ENCODE measurements around the gene IFT80.

IFT80 gene

DNA sequence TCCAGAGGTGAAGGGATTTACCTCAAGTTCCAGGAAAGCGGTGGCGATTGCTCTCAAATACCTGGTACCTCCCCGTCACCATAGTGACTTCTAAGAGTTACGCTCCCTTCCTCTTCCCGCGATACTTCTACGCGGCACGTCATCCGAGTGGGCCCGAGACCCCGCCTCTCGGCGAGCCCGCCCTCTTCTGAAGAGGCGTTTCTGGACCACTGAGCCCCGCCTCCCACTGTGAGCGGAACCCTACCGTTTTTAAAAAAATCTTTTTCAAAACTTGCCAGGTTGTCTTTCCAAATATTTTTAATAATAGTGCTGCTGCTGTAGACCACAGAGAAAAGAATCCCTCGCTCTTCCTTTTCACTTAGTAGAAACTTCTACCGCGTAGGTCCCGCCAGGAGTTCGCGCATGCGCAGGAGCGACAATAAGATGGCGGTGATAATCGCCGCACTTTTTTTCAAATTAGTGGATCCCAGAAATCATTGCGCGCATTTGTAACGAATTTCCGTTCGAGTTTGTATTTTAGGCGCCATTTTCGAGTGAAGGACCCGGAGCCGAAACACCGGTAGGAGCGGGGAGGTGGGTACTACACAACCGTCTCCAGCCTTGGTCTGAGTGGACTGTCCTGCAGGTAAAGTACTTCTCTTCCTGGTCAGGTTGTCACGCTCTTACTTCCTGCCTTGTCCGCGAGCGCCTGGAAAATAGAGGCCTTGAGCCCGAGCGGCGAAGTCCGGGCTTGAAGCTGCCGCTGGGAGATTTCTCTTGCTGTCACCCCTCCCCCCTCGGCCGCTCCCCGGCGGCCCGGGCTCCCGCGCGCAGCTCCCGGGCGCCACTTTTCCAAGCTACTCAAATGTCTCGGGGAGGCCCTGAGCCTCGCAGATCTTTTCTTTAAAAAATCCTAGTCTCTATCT lies at the start of gene IFT80, which contains the start of gene SMC4:
Gene IFT80, minus strand, starts transcription at position 101 of the 905 bp plus-strand sequence. CDS start 14,625 bp downstream, outside the sequence.
Gene SMC4, plus strand, starts transcription at position 526 of the 905 bp plus-strand sequence. CDS start 1,177 bp downstream, outside the sequence.
- TF ChIP-seq CEBPB (IDR thresholded peaks at IDR 0.05) (no peak), CREB1 (IDR thresholded peaks at IDR 0.05; ENCODE audit: low read depth) (peak; percentile 69; the same call in 1 of the 2 replicates), YY1 (IDR thresholded peaks at IDR 0.05; ENCODE audit: low read depth) (peak; percentile 88), MAX (IDR thresholded peaks at IDR 0.05) (peak; percentile 63), TAF1 (IDR thresholded peaks at IDR 0.05; ENCODE audit: low read depth) (peak; percentile 67), USF1 (IDR thresholded peaks at IDR 0.05) (no peak), REST (IDR thresholded peaks at IDR 0.05; ENCODE audit: low read depth) (no peak), NFIC (IDR thresholded peaks at IDR 0.05) (no peak; the same call in 1 of the 2 replicates), EP300 (IDR thresholded peaks at IDR 0.05; ENCODE audit: borderline replicate concordance) (no peak), TCF12 (IDR thresholded peaks at IDR 0.05; ENCODE audit: low read depth) (0 out of 2 replicates have a peak, but pooled peaks have one; percentile 39), ZBTB7A (IDR thresholded peaks at IDR 0.05; ENCODE audit: low read depth) (no peak), RAD21 (IDR thresholded peaks at IDR 0.05; ENCODE audit: low read depth) (no peak), FOXM1 (IDR thresholded peaks at IDR 0.05; ENCODE audit: borderline replicate concordance, low read depth) (peak; percentile 95)

- no peak for TF ChIP-seq TEAD4 (IDR thresholded peaks at IDR 0.05)
- TF ChIP-seq TAF1 (IDR thresholded peaks at IDR 0.05; ENCODE audit: low read depth), result no peak
- TF ChIP-seq RAD21 (IDR thresholded peaks at IDR 0.05; ENCODE audit: low read depth), result no peak
- no peak for TF ChIP-seq USF1 (IDR thresholded peaks at IDR 0.05)
These were observed 48.5 kb upstream of the IFT80 start for GRCh38 chr3:160447544-160447943.

GRCh38 chr3:160446522-160447056 lies 47.6 kb upstream of the IFT80 start:
- TF ChIP-seq MAX (IDR thresholded peaks at IDR 0.05) (no peak), ZBTB7A (IDR thresholded peaks at IDR 0.05; ENCODE audit: low read depth) (no peak), RAD21 (IDR thresholded peaks at IDR 0.05; ENCODE audit: low read depth) (no peak), EGR1 (IDR thresholded peaks at IDR 0.05) (no peak), TEAD4 (IDR thresholded peaks at IDR 0.05) (no peak), USF1 (IDR thresholded peaks at IDR 0.05) (no peak), REST (IDR thresholded peaks at IDR 0.05; ENCODE audit: low read depth) (no peak), EP300 (IDR thresholded peaks at IDR 0.05; ENCODE audit: borderline replicate concordance) (no peak), NFIC (IDR thresholded peaks at IDR 0.05) (no peak), YY1 (IDR thresholded peaks at IDR 0.05; ENCODE audit: low read depth) (no peak), CREB1 (IDR thresholded peaks at IDR 0.05; ENCODE audit: low read depth) (no peak), CEBPB (IDR thresholded peaks at IDR 0.05) (no peak), FOXM1 (IDR thresholded peaks at IDR 0.05; ENCODE audit: borderline replicate concordance, low read depth) (no peak), TAF1 (IDR thresholded peaks at IDR 0.05; ENCODE audit: low read depth) (no peak)

DNA sequence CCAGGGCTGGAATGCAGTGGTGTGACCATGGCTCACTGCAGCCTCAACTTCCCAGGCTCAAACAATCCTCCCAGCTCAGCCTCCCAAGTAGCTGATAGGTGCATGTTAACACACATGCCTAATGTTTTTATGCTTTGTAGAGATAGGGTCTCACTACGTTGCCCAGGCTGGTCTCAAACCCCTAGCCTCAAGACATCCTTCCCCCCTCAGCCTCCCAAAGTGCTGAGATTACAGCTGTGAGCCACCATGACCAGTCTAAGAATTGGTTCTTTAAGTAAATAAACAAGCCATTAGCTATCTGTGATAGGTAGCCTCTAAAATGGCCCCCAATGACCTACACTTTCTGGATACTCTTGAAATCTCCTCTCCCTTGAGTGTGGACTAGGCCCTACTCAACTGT lies 46.8 kb upstream of the IFT80 start:
- no peak for TF ChIP-seq ZBTB7A (IDR thresholded peaks at IDR 0.05; ENCODE audit: low read depth)
- TF ChIP-seq FOXM1 (IDR thresholded peaks at IDR 0.05; ENCODE audit: borderline replicate concordance, low read depth), result no peak
- TF ChIP-seq TAF1 (IDR thresholded peaks at IDR 0.05; ENCODE audit: low read depth), result no peak
- no peak for TF ChIP-seq CREB1 (IDR thresholded peaks at IDR 0.05; ENCODE audit: low read depth)

GRCh38 chr3:160444411-160444810 lies 45.4 kb upstream of the IFT80 start:
- no peak for TF ChIP-seq RAD21 (IDR thresholded peaks at IDR 0.05; ENCODE audit: low read depth)
- TF ChIP-seq TEAD4 (IDR thresholded peaks at IDR 0.05), result no peak
- TF ChIP-seq REST (IDR thresholded peaks at IDR 0.05; ENCODE audit: low read depth), result no peak
- TF ChIP-seq FOXM1 (IDR thresholded peaks at IDR 0.05; ENCODE audit: borderline replicate concordance, low read depth), result no peak
- peak; percentile 86 for TF ChIP-seq USF1 (IDR thresholded peaks at IDR 0.05)

All from Ishikawa (cell line).